ENCODE data around the gene CERS6. TPM values are rescaled to one million over a fixed set of nuclear protein-coding genes. Genes with fewer than 3 reads are reported as not detected.

CERS6 gene
- total RNA-seq, 1 experiment from 2014 or later, result 30.3 TPM

DNA sequence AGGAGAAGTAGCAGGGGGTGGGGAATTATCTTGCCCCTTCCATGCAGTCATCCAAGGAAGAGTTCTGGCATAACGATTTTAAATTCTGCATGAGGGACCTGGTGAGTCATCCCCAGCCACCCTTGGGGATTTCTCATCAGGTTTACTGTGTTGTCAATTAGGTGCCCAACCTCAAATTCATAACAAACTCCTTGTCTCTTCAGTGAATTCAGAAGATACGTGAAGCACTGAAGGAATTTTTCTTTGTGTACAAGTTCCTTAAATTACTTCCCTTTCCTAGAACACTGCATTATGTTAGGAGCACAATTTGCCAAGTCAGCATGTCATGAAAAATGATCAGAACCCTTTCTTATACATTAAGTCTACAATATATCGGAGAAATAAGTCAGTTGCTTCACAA, 275.5 kb downstream of the CERS6 start:
- intact Hi-C loops (cut with micrococcal nuclease; ENCODE audit: unreplicated experiment), result no loop called here
- no peak overlapping the region for H3K4me3 ChIP-seq (ENCODE audit: low read depth in 2 of 2, low read length in 2 of 2)
- no peaks in the 10 kb centered on the region for H3K27me3 ChIP-seq (ENCODE audit: control insufficient read depth, insufficient read depth, low read length)
- ChIA-PET POLR2A (no interaction called here), CTCF (no interaction called here)
- H3K9me3 ChIP-seq (ENCODE audit: control insufficient read depth, insufficient read depth, low read depth, low read length), result no peaks in the 10 kb centered on the region
- no peak for ATAC-seq
- no peak for TF ChIP-seq SIN3A (IDR thresholded peaks at IDR 0.05; ENCODE audit: borderline replicate concordance, insufficient read depth, low read depth, low read length)
- no peak for TF ChIP-seq POLR2AphosphoS5 (IDR thresholded peaks at IDR 0.05; ENCODE audit: low read depth, low read length)
- TF ChIP-seq, protein P1, sequence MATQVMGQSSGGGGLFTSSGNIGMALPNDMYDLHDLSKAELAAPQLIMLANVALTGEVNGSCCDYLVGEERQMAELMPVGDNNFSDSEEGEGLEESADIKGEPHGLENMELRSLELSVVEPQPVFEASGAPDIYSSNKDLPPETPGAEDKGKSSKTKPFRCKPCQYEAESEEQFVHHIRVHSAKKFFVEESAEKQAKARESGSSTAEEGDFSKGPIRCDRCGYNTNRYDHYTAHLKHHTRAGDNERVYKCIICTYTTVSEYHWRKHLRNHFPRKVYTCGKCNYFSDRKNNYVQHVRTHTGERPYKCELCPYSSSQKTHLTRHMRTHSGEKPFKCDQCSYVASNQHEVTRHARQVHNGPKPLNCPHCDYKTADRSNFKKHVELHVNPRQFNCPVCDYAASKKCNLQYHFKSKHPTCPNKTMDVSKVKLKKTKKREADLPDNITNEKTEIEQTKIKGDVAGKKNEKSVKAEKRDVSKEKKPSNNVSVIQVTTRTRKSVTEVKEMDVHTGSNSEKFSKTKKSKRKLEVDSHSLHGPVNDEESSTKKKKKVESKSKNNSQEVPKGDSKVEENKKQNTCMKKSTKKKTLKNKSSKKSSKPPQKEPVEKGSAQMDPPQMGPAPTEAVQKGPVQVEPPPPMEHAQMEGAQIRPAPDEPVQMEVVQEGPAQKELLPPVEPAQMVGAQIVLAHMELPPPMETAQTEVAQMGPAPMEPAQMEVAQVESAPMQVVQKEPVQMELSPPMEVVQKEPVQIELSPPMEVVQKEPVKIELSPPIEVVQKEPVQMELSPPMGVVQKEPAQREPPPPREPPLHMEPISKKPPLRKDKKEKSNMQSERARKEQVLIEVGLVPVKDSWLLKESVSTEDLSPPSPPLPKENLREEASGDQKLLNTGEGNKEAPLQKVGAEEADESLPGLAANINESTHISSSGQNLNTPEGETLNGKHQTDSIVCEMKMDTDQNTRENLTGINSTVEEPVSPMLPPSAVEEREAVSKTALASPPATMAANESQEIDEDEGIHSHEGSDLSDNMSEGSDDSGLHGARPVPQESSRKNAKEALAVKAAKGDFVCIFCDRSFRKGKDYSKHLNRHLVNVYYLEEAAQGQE (IDR thresholded peaks at IDR 0.05; ENCODE audit: insufficient read depth in 1 of 2, low read depth in 2 of 2, low read length in 1 of 2), result no peak
- TF ChIP-seq, protein P2, sequence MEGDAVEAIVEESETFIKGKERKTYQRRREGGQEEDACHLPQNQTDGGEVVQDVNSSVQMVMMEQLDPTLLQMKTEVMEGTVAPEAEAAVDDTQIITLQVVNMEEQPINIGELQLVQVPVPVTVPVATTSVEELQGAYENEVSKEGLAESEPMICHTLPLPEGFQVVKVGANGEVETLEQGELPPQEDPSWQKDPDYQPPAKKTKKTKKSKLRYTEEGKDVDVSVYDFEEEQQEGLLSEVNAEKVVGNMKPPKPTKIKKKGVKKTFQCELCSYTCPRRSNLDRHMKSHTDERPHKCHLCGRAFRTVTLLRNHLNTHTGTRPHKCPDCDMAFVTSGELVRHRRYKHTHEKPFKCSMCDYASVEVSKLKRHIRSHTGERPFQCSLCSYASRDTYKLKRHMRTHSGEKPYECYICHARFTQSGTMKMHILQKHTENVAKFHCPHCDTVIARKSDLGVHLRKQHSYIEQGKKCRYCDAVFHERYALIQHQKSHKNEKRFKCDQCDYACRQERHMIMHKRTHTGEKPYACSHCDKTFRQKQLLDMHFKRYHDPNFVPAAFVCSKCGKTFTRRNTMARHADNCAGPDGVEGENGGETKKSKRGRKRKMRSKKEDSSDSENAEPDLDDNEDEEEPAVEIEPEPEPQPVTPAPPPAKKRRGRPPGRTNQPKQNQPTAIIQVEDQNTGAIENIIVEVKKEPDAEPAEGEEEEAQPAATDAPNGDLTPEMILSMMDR (IDR thresholded peaks at IDR 0.05), result no peak
- no peak for TF ChIP-seq TCF7L2 (IDR thresholded peaks at IDR 0.05; ENCODE audit: low read depth, low read length)
- H3K27ac ChIP-seq (ENCODE audit: low read length), result no peak overlapping the region
- DNase-seq (ENCODE audit: low read depth, low spot score), result no peak
- BruUV-seq (replicated peaks), result no TSS peak
- no peaks in the 10 kb centered on the region for H3K4me1 ChIP-seq (ENCODE audit: control insufficient read depth, insufficient read depth, low read length)
- H3K36me3 ChIP-seq (ENCODE audit: control insufficient read depth, insufficient read depth, low read length), result no peaks in the 10 kb centered on the region
- in situ Hi-C loops (cut with HindIII; ENCODE audit: low pct_unique_long_range_greater_than_20kb, low sequenced_read_pairs), result no loop called here

DNA sequence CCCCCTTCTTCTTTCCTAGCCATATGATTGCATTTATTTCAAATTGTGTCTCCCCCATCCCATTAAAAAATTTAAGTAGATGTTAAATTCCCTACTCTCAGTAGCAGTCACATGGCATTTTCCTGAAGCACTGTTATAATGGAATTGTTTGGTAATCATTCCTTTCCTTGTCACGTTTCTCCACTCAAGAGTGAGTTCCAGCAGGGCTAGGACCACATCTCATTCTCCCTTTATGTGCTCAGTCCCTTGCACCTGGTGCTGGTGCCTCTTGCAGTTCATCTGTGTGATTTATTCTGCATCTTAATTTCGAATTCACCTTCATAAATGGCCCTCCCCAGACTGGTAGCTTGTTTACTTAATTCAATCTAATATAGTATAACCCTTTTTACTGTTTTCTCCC, 276.0 kb downstream of the CERS6 start:
- POLR2A ChIA-PET, result no interaction called here
- ATAC-seq (no peak), DNase-seq (ENCODE audit: low read depth, low spot score) (no peak)
- TF ChIP-seq POLR2AphosphoS5 (IDR thresholded peaks at IDR 0.05; ENCODE audit: low read depth, low read length) (no peak), SIN3A (IDR thresholded peaks at IDR 0.05; ENCODE audit: borderline replicate concordance, insufficient read depth, low read depth, low read length) (no peak), TCF7L2 (IDR thresholded peaks at IDR 0.05; ENCODE audit: low read depth, low read length) (no peak)
- TF ChIP-seq, protein P2 (IDR thresholded peaks at IDR 0.05), result no peak
- TF ChIP-seq, protein P1 (IDR thresholded peaks at IDR 0.05; ENCODE audit: insufficient read depth in 1 of 2, low read depth in 2 of 2, low read length in 1 of 2), result no peak
- intact Hi-C loops (cut with micrococcal nuclease; ENCODE audit: unreplicated experiment), result no loop called here
- BruUV-seq (replicated peaks), result no TSS peak
- no peaks in the 10 kb centered on the region for H3K27me3 ChIP-seq (ENCODE audit: control insufficient read depth, insufficient read depth, low read length)
- in situ Hi-C loops (cut with HindIII; ENCODE audit: low pct_unique_long_range_greater_than_20kb, low sequenced_read_pairs), result no loop called here
- no peak overlapping the region for H3K27ac ChIP-seq (ENCODE audit: low read length)
- H3K4me1 ChIP-seq (ENCODE audit: control insufficient read depth, insufficient read depth, low read length), result no peaks in the 10 kb centered on the region
- no peaks in the 10 kb centered on the region for H3K9me3 ChIP-seq (ENCODE audit: control insufficient read depth, insufficient read depth, low read depth, low read length)
- no peaks in the 10 kb centered on the region for H3K36me3 ChIP-seq (ENCODE audit: control insufficient read depth, insufficient read depth, low read length)
- CTCF ChIA-PET, result no interaction called here
- no peak overlapping the region for H3K4me3 ChIP-seq (ENCODE audit: low read depth in 2 of 2, low read length in 2 of 2)
